GM18868 (cell line): ENCODE measurements around the gene LONRF2.
A peak's percentile ranks its signal among the peaks of the same experiment; 100 is the strongest.

Source experiments
- ATAC-seq: cut with Tn5 transposase; IDR thresholded peaks from one replicate; pipeline ENCODE4 v1.9.1; 2021; ENCODE audit warnings: mild to moderate bottlenecking, moderate library complexity; ENCODE audit not compliant: unreplicated experiment

The LONRF2 gene

GRCh38 chr2:100237770-100238169 lies 84.5 kb downstream of the LONRF2 start:
- no peak for ATAC-seq

GRCh38 chr2:100237163-100237562 lies 85.1 kb downstream of the LONRF2 start:
- ATAC-seq, result no peak

GRCh38 chr2:100236166-100236565 lies 86.1 kb downstream of the LONRF2 start:
- no peak for ATAC-seq

GRCh38 chr2:100235581-100235980 lies 86.7 kb downstream of the LONRF2 start:
- ATAC-seq, result no peak

GRCh38 chr2:100235098-100235497 lies 87.2 kb downstream of the LONRF2 start:
- ATAC-seq, result peak; percentile 93

GRCh38 chr2:100234141-100234540 lies 88.2 kb downstream of the LONRF2 start:
- no peak for ATAC-seq

- ATAC-seq, result no peak
Observed at GRCh38 chr2:100233061-100233460, 89.2 kb downstream of the LONRF2 start.

- no peak for ATAC-seq
Observed at GRCh38 chr2:100230754-100231153, 91.5 kb downstream of the LONRF2 start.

- no peak for ATAC-seq
Observed at GRCh38 chr2:100228967-100229366, 93.3 kb downstream of the LONRF2 start.

GRCh38 chr2:100228415-100228814 lies 93.9 kb downstream of the LONRF2 start:
- no peak for ATAC-seq

- no peak for ATAC-seq
Observed at GRCh38 chr2:100224988-100225710, 97.2 kb downstream of the LONRF2 start.

- ATAC-seq, result no peak
Observed at GRCh38 chr2:100223502-100223901, 98.8 kb downstream of the LONRF2 start.
